Measurements from ENCODE around the gene NPAS3. TPM values are rescaled to one million over a fixed set of nuclear protein-coding genes. Genes with fewer than 3 reads are reported as not detected.

Gene NPAS3
- total RNA-seq, 6 donors from 2014 or later, result 0.30 to 0.77 (median 0.59) TPM; not detected in 2

DNA sequence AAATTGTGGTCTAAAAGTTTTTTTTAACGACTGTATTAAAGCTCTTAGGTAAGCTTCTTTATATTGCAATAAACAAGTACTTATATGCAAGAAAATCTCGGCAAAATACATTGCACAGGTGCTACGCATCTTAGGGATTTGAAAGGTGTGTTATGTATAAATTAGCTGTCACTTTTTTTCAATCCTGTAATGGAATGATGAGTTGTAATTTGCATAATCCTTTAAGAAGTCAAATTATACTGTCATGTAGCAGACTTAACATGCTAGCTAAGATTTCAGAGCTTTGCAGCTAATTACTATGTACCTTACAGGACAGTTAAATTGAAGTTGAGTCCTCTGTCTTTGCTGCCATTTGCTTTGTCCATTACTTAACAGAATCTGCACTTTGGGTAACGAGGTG is 117.5 kb downstream of the NPAS3 start:
- WGBS, 2 donors, result 70 to 81% methylated on average over 4 of the region's 4 CpGs
- no peaks in the 10 kb centered on the region for H3K4me1 ChIP-seq
- DNase-seq (no peak), ATAC-seq (ENCODE audit: low FRiP score in 2 of 2) (no peak)
- no peak overlapping the region for H3K27ac ChIP-seq
- no peaks in the 10 kb centered on the region for H3K36me3 ChIP-seq
- no peaks in the 10 kb centered on the region for H3K9me3 ChIP-seq
- H3K27me3 ChIP-seq, result no peaks in the 10 kb centered on the region
- no peak overlapping the region for H3K4me3 ChIP-seq
- TF ChIP-seq POLR2A (IDR thresholded peaks at IDR 0.05) (no peak), POLR2AphosphoS5 (IDR thresholded peaks at IDR 0.05) (no peak), EP300 (IDR thresholded peaks at IDR 0.05) (no peak)
- TF ChIP-seq, protein P1, sequence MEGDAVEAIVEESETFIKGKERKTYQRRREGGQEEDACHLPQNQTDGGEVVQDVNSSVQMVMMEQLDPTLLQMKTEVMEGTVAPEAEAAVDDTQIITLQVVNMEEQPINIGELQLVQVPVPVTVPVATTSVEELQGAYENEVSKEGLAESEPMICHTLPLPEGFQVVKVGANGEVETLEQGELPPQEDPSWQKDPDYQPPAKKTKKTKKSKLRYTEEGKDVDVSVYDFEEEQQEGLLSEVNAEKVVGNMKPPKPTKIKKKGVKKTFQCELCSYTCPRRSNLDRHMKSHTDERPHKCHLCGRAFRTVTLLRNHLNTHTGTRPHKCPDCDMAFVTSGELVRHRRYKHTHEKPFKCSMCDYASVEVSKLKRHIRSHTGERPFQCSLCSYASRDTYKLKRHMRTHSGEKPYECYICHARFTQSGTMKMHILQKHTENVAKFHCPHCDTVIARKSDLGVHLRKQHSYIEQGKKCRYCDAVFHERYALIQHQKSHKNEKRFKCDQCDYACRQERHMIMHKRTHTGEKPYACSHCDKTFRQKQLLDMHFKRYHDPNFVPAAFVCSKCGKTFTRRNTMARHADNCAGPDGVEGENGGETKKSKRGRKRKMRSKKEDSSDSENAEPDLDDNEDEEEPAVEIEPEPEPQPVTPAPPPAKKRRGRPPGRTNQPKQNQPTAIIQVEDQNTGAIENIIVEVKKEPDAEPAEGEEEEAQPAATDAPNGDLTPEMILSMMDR (IDR thresholded peaks at IDR 0.05), result no peak

DNA sequence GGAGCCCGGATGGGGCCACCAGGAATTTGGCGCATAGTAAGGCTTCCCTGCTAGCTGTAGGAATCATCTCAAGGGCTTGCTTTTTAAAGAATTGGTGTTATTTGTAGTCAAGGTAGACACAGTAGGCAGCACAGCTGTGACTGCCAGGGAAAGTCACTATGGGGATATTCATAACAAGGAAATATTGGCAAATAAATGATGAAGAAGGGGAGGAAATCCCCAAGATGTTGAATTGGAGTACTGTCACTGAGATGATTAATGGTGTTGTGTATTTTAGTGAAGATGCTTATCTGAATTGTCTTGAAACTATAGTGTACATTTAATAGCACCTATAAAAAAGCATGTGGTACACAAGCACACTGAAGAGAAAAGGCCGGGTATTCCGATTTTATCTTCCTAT is 118.9 kb downstream of the NPAS3 start:
- Histone ChIP-seq H3K27me3 (no peaks in the 10 kb centered on the region), H3K4me3 (no peak overlapping the region), H3K4me1 (no peaks in the 10 kb centered on the region), H3K36me3 (no peaks in the 10 kb centered on the region), H3K9me3 (no peaks in the 10 kb centered on the region), H3K27ac (no peak overlapping the region)
- DNase-seq, result no peak
- TF ChIP-seq POLR2A (IDR thresholded peaks at IDR 0.05) (no peak), EP300 (IDR thresholded peaks at IDR 0.05) (no peak), POLR2AphosphoS5 (IDR thresholded peaks at IDR 0.05) (no peak)
- TF ChIP-seq, protein P1 (IDR thresholded peaks at IDR 0.05), result no peak
- no peak for ATAC-seq (ENCODE audit: low FRiP score in 2 of 2)
- 82 to 97% methylated on average over 4 of the region's 4 CpGs for WGBS, 2 donors

DNA sequence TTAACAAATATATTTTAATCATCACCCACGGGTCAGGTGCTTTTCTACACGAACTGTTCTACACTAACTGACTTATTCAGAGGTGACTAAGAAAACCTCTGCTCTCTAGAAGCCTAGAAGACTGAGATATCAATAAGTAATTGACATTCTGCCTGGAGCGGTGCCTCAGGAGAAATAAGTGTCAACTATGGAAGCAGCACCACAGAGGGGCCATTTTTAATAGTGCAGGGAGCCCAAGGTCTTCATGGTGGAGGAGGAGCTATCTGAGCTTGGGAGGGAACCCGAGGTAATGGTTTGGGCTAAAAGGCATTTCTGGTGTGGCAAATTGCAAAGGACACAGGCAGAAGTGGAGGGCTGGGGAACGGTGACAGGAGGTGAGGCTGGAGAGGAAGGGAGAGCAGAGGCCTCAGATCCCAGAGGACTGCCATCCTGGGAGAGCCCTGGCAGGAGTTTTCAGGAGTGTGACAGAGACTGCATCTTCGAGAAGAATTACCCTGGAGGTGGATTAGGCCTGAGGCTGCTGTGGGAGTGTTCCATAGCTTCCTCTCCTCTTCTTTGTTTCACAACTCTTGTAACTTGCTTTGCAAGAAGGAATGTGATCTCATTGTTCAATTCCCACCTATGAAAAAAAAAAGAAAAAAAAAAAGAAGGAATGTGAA is 123.1 kb downstream of the NPAS3 start:
- Histone ChIP-seq H3K9me3 (no peaks in the 10 kb centered on the region), H3K4me3 (no peak overlapping the region), H3K36me3 (no peaks in the 10 kb centered on the region), H3K27ac (no peak overlapping the region), H3K4me1 (no peaks in the 10 kb centered on the region), H3K27me3 (no peaks in the 10 kb centered on the region)
- TF ChIP-seq, protein P1 (IDR thresholded peaks at IDR 0.05), result no peak
- no peak for TF ChIP-seq POLR2AphosphoS5 (IDR thresholded peaks at IDR 0.05)
- no peak for TF ChIP-seq POLR2A (IDR thresholded peaks at IDR 0.05)
- TF ChIP-seq EP300 (IDR thresholded peaks at IDR 0.05), result no peak
- no peak for DNase-seq
- 75 to 77% methylated on average over 6 of the region's 6 CpGs for WGBS, 2 donors
- ATAC-seq (ENCODE audit: low FRiP score in 2 of 2), result no peak

DNA sequence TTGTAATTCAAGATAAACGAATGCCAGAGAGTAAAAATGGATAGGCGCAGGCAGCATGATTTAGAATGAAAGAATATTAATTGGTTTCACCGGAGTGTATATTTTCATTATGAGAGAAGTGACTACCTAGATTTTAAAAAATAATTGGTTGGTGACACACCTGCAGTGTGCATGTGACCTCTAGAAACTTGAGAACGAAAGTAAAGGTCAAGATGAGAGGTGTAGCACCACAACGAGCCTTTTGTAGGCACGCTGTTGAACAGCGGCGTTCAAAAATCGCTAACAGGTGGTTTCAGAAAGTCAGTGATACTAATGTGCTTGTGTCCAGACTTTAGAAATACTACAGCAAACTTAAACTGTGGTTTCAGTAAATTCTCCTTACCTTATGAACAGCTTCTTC is 123.8 kb downstream of the NPAS3 start:
- H3K9me3 ChIP-seq, result no peaks in the 10 kb centered on the region
- TF ChIP-seq POLR2A (IDR thresholded peaks at IDR 0.05), result no peak
- TF ChIP-seq, protein P1 (IDR thresholded peaks at IDR 0.05), result no peak
- TF ChIP-seq POLR2AphosphoS5 (IDR thresholded peaks at IDR 0.05), result no peak
- no peak for TF ChIP-seq EP300 (IDR thresholded peaks at IDR 0.05)
- H3K36me3 ChIP-seq, result no peaks in the 10 kb centered on the region
- no peak for DNase-seq
- ATAC-seq (ENCODE audit: low FRiP score in 2 of 2), result no peak
- WGBS, 2 donors, result 63 to 77% methylated on average over 9 of the region's 9 CpGs
- H3K27me3 ChIP-seq, result no peaks in the 10 kb centered on the region
- H3K4me1 ChIP-seq, result no peaks in the 10 kb centered on the region
- H3K4me3 ChIP-seq, result no peak overlapping the region
- H3K27ac ChIP-seq, result no peak overlapping the region

DNA sequence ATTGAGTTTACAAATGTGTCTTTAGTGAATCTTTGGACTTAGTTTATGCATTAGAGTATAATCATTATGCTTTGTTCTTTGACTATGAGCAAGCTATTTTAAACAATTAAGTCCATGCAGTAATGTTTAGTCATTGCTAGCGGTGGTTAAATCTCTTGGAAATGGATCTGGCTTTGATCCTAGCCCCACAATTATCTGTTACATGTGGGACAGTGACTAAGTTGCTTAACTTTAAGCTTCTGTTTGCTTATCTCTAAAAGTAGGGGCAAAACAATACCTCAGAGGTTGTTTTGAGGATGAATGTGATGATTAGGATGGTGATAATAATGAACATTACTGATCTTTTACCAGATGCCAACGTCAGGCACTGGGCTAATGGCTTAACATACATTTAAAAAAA is 124.2 kb downstream of the NPAS3 start:
- Histone ChIP-seq H3K4me1 (no peaks in the 10 kb centered on the region), H3K9me3 (no peaks in the 10 kb centered on the region), H3K27ac (no peak overlapping the region), H3K4me3 (no peak overlapping the region), H3K36me3 (no peaks in the 10 kb centered on the region), H3K27me3 (no peaks in the 10 kb centered on the region)
- ATAC-seq (ENCODE audit: low FRiP score in 2 of 2), result no peak
- no peak for DNase-seq
- no peak for TF ChIP-seq POLR2A (IDR thresholded peaks at IDR 0.05)
- no peak for TF ChIP-seq POLR2AphosphoS5 (IDR thresholded peaks at IDR 0.05)
- no peak for TF ChIP-seq EP300 (IDR thresholded peaks at IDR 0.05)
- TF ChIP-seq, protein P1 (IDR thresholded peaks at IDR 0.05), result no peak
- 50 to 67% methylated on average over 2 of the region's 2 CpGs for WGBS, 2 donors
